ENCODE data around the gene OVCA2.

The OVCA2 gene

DNA sequence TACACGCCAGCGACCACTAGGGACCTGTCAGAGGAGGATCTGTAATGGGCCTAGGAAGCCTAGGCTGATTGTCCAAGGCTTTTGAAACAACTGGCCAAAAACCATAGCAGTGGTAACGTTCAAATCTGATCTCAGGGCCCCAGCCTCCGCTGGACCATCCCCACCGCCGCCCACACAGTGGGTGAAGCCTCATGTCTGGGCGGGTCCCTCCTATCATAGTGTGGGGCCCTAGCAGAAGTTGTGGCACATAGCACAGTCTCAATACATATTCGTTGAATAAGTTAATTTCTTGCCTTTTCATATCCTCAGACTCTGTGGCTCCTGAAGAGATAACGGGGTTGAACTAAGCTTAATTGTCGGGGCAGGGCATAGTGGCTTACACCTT lies 11.1 kb upstream of the OVCA2 start:
- DNase-seq (ENCODE audit: low read depth in 1 of 2, low spot score in 1 of 2) = no peak

DNA sequence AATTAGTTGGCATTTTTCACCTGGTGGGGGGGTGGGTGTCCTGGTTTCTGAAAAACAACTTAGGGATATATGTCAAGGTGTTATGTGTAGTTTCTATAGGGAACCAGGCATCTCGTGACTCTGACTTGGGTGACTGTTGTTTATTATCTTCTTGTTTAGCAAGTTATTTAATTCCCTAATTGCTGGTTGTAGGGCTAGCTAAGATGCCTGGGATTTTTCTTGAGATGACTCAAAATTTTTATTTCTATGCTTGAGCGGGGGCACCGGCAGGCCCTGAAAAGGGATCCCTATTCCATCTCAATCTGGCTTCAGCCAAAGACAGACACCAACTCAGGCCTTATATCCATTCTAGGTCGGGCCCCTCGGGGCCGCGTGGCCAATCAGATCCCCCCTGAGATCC lies 8.7 kb upstream of the OVCA2 start:
- DNase-seq (ENCODE audit: low read depth in 1 of 2, low spot score in 1 of 2) = no peak

- no peak for DNase-seq (ENCODE audit: low read depth in 1 of 2, low spot score in 1 of 2)
Measured at GRCh38 chr17:2034157-2034556, 7.7 kb upstream of the OVCA2 start.

GRCh38 chr17:2034806-2035540 lies 6.8 kb upstream of the OVCA2 start:
- DNase-seq (ENCODE audit: low read depth in 1 of 2, low spot score in 1 of 2) = no peak

- no peak for DNase-seq (ENCODE audit: low read depth in 1 of 2, low spot score in 1 of 2)
Measured at GRCh38 chr17:2035541-2036488, 6.0 kb upstream of the OVCA2 start.

GRCh38 chr17:2037155-2037554 lies 4.7 kb upstream of the OVCA2 start:
- DNase-seq (ENCODE audit: low read depth in 1 of 2, low spot score in 1 of 2) = no peak

- no peak for DNase-seq (ENCODE audit: low read depth in 1 of 2, low spot score in 1 of 2)
Measured at GRCh38 chr17:2040219-2040827, 1.5 kb upstream of the OVCA2 start.

GRCh38 chr17:2040942-2041560 lies 771 bp upstream of the OVCA2 start:
- DNase-seq (ENCODE audit: low read depth in 1 of 2, low spot score in 1 of 2) = no peak

DNA sequence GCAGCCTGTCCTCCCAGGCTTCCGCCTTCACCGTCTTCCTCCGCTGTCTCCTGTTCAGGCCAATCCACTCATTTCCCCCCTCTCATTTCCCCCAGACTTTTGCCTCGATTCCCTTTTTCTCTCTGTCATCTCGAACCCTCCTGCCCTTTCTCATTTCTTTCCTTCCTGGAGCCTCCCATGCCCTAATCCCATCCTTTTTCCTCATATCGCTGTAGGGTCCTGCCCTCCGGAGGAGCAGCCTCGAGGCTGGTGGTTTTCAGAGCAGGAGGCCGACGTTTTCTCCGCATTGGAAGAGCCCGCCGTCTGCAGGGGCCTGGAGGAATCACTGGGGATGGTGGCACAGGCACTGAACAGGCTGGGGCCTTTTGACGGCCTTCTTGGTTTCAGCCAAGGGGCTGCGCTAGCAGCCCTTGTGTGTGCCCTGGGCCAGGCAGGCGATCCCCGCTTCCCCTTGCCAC lies 597 bp downstream of the OVCA2 start:
- DNase-seq (ENCODE audit: low read depth in 1 of 2, low spot score in 1 of 2) = no peak

DNA sequence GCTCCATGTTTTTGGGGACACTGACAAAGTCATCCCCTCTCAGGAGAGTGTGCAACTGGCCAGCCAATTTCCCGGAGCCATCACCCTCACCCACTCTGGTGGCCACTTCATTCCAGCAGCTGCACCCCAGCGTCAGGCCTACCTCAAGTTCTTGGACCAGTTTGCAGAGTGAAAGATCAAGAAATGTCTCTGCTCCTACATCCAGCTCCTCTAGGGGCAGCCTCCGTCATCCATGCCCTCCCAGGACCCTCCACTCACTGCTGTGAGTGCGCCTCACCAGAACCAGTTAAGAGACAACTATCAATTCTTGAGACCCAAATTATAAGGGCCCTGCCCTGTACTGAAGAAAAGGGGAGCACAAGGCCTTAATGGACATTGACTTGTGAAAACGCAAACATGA lies 1.1 kb downstream of the OVCA2 start:
- DNase-seq (ENCODE audit: low read depth in 1 of 2, low spot score in 1 of 2) = no peak

DNA sequence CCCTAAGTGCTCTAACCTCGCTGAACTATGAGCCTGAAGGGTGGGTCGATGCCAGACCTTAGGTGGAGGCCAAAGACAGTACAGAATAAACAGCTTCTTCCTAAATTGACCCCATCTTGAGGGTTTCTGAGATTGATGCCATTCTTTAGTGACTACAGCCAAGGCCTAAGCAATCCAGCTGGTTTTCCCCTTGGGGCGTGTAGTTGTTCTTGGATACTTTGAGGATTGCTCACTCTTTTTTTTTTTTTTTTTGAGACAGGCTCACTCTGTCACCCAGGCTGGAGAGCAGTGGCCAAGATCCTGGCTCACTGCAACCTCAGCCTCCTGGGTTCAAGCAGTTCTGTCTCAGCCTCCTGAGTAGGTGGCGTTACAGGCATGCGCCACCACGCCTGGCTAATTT lies 2.0 kb downstream of the OVCA2 start:
- DNase-seq (ENCODE audit: low read depth in 1 of 2, low spot score in 1 of 2) = no peak

DNA sequence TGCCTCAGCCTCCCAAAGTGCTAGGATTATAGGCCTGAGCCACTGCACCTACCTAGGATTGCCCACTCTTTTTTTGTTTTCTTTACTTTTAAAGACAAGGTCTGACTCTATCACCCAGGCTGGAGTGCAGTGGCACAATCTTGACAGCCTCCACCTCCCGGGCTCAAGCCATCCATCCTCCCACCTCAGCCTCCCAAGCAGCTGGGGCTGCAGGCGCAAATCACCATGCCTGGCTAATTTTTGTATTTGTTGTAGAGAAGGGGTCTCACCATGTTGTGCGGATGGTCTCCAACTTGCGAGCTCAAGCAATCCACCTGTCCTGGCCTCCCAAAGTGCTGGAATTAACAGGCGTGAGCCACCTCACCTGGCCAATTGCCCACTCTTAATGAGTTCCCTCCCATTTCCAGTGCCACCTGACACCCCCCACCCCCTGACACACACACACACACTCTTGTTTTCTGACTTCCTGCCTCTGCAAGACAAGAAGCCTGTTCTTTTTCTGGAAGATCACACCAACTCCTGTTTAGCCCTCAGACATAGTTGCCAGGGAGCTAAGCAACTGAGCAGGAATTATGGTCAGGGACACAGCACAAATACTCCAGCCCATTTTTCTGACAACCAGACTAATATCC lies 2.6 kb downstream of the OVCA2 start:
- no peak for DNase-seq (ENCODE audit: low read depth in 1 of 2, low spot score in 1 of 2)

GRCh38 chr17:2047590-2047989 lies 5.8 kb downstream of the OVCA2 start:
- no peak for DNase-seq (ENCODE audit: low read depth in 1 of 2, low spot score in 1 of 2)

GRCh38 chr17:2048805-2049204 lies 7.0 kb downstream of the OVCA2 start:
- no peak for DNase-seq (ENCODE audit: low read depth in 1 of 2, low spot score in 1 of 2)

DNA sequence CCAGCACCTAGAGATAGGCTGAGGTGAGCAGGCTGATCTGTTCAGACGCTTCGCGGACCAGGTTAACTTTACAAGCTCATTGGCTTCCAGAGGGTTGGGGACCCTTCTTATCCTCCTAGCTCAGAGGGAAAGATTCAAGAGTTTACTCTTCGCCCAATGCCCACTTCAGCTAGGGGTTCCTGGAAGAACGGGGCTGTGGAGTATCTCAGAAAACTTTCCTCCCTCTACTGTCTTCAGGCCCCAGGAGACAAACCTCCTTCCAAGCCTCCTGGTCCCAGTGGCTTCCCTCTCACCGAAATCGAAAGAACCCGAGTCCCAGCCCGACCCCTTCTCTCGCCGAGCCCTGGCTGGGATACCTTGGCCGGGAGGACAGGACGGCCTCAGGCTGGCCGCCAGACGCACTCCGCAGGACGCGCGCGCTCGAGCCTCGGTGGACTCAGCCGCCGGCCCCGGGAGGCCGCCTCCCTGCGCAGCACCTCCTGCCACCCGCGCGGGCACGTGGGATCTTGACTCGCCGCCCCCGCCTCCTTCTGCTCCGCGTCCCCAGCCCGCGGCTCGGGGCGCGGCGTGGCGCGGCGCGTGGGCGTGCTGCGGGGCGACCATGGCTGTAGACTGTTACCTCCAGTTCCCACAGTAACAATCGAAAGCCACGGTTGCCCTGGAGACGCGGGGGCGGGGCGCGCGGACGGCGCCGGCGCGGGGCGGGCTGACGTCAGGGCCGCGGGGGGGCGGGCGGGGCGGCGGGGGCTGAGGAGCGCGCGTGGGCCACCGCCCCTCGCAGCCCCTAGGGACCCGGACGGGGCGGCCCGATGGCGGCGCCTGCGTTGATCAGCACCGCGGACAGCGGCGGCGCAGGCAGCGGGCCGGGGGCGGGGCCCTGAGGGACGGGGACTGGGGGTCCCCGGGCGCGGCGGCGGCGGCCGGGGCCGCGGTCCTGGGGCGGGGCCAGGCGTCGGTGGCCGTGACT lies 7.8 kb downstream of the OVCA2 start:
- DNase-seq (ENCODE audit: low read depth in 1 of 2, low spot score in 1 of 2) = peak; percentile 84

DNA sequence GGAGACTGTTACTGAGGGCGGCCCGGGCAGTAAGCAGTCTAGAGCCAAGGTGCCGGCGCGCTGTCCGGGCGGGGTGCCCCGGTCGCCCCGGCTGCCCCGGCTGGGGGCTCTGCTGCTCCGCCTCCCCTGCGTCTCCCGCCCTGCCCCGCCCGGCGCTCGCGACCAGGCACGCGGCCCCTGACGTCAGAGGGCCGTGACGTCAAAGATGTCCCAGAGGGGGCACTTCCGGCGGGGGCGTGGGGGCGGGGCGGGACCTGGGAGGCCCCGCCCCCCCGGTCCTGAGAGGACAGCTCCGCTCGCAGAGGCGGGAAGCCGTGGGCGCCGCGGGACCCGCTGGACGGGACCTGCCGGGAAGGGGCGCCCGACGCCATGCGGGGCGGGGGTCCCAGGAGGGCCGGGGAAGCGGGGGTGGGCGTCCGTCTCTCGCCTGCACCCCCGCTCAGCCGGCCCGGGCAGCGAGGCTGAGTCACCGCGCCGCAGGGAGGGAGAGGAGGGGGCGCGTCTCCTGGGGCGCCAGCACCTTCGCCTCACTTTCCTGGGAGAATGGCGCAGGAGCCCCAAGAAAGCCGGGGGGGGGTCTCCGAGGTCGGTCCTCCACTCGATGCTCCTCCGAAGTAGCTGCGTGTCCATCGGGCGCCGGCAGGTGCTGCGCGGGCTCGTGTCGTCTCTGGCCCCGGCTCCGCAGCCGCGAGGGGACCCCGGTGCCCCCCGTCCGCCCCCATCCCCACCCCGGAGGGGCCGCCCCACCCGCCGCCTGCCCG lies 8.7 kb downstream of the OVCA2 start:
- peak; percentile 52 to 64 for DNase-seq (ENCODE audit: low read depth in 1 of 2, low spot score in 1 of 2)

GRCh38 chr17:2051061-2051932 lies 9.5 kb downstream of the OVCA2 start:
- no peak for DNase-seq (ENCODE audit: low read depth in 1 of 2, low spot score in 1 of 2)

- DNase-seq (ENCODE audit: low read depth in 1 of 2, low spot score in 1 of 2) = no peak
Measured at GRCh38 chr17:2051933-2052559, 10.2 kb downstream of the OVCA2 start.

Data from activated CD4-positive, alpha-beta T cell treated with anti-CD3 and anti-CD28 coated beads, Interleukin-2, amount 50 U/mL, for 24 hours (primary cell).